H1 (cell line): ENCODE data around the gene SEPTIN5. TPM values are rescaled to one million over a fixed set of nuclear protein-coding genes. Genes with fewer than 3 reads are reported as not detected.

Experiments
- CTCF ChIA-PET: fragments of 300-600 bp; sonication (Branson Sonifier 250); formaldehyde crosslinking; loops from one replicate; lab custom pipeline; 2021; ENCODE audit not compliant: partially characterized antibody; lab: Charles Lee
- POLR2A ChIA-PET: fragments of 300-600 bp; sonication (Branson Sonifier 250); formaldehyde crosslinking; loops from one replicate; lab custom pipeline; 2021; ENCODE audit warnings: inconsistent platforms; ENCODE audit not compliant: partially characterized antibody; lab: Charles Lee
- DNase-seq, 2 experiments: peaks; one replicate each; pipeline versions ENCODE4 v3.0.0 to v3.0.0-alpha.2; 2010 to 2022; ENCODE audit warnings: low spot score in 2 of 2, low read depth in 1 of 2, mixed read lengths in 1 of 2
- FAIRE-seq: peaks from 2 replicates; lab custom pipeline; 2011; peaks lifted over from hg19 to GRCh38; lab: Jason Lieb, UNC
- H2AFZ ChIP-seq: 2 replicates; pipeline ENCODE4 v1.8.1; 2012; ENCODE audit warnings: low read length, inconsistent platforms
- H2AK5ac ChIP-seq: 2 replicates; pipeline ENCODE4 v1.6.1; 2013; ENCODE audit warnings: low read depth, low read length
- H2BK120ac ChIP-seq: replicated peaks from 2 replicates; pipeline ENCODE3; 2013; ENCODE audit warnings: low read depth, low read length, inconsistent platforms
- H2BK12ac ChIP-seq: 2 replicates; pipeline ENCODE4 v1.6.1; 2013; ENCODE audit warnings: low read depth, low read length
- H2BK15ac ChIP-seq: 2 replicates; pipeline ENCODE4 v1.6.1; 2013; ENCODE audit warnings: low read length
- H2BK20ac ChIP-seq: 2 replicates; pipeline ENCODE4 v1.6.1; 2013; ENCODE audit warnings: low read length
- H2BK5ac ChIP-seq: 2 replicates; pipeline ENCODE4 v1.6.1; 2013; ENCODE audit warnings: low read depth, low read length
- H3K14ac ChIP-seq: 2 replicates; pipeline ENCODE4 v1.6.1; 2013; ENCODE audit warnings: inconsistent platforms; ENCODE audit not compliant: insufficient read length
- H3K18ac ChIP-seq: 2 replicates; pipeline ENCODE4 v1.6.1; 2013; ENCODE audit warnings: low read length; ENCODE audit errors: extremely low read depth
- H3K23ac ChIP-seq: 2 replicates; pipeline ENCODE4 v1.6.1; 2013; ENCODE audit warnings: inconsistent platforms; ENCODE audit not compliant: insufficient read length
- H3K23me2 ChIP-seq: 2 replicates; pipeline ENCODE4 v1.6.1; 2013; ENCODE audit warnings: low read depth, low read length
- H3K27ac ChIP-seq: 2 replicates; pipeline ENCODE4 v1.6.1; 2011; ENCODE audit warnings: low read depth, low read length, inconsistent platforms
- H3K27me3 ChIP-seq, 4 experiments: replicated peaks in 1 of 4; 1 replicate in 1 of 4; 2 replicates in 3 of 4; pipeline versions ENCODE4 v1.6.1 to v1.8.1; 2011 to 2013; ENCODE audit warnings: low read length in 3 of 4, mild to moderate bottlenecking in 3 of 4, inconsistent platforms in 2 of 4, mixed read lengths in 2 of 4, moderate library complexity in 1 of 4; ENCODE audit not compliant: control insufficient read depth in 3 of 4, insufficient read depth in 3 of 4; ENCODE audit errors: extremely low read depth in 1 of 4
- H3K36me3 ChIP-seq, 4 experiments: 2 replicates each; pipeline versions ENCODE4 v1.6.1 to v1.8.1; 2011 to 2013; ENCODE audit warnings: mild to moderate bottlenecking in 4 of 4, low read length in 3 of 4, moderate library complexity in 2 of 4, control low read depth in 1 of 4, inconsistent platforms in 1 of 4; ENCODE audit not compliant: insufficient read depth in 4 of 4, control insufficient read depth in 2 of 4
- H3K4ac ChIP-seq: replicated peaks from 2 replicates; pipeline ENCODE3; 2013; ENCODE audit warnings: low read length, low read depth, mixed read lengths, inconsistent platforms; ENCODE audit not compliant: insufficient read length
- H3K4me1 ChIP-seq, 4 experiments: replicated peaks in 1 of 4; 1 replicate in 1 of 4; 2 replicates in 3 of 4; pipeline versions ENCODE4 v1.6.1 to v1.8.1; 2011 to 2013; ENCODE audit warnings: low read length in 3 of 4, inconsistent platforms in 2 of 4, mixed read lengths in 1 of 4; ENCODE audit not compliant: insufficient read depth in 4 of 4, control insufficient read depth in 3 of 4
- H3K4me2 ChIP-seq, 2 experiments: 2 replicates each; pipeline versions ENCODE4 v1.6.1 to v1.8.1; 2011 to 2013; ENCODE audit warnings: low read depth in 2 of 2, low read length in 2 of 2, control low read depth in 1 of 2, inconsistent platforms in 1 of 2, mild to moderate bottlenecking in 1 of 2; ENCODE audit not compliant: insufficient read depth in 1 of 2
- H3K4me3 ChIP-seq, 4 experiments: fragments of 200-600, 300-600 bp in 1 of 4; sonication (generic), shearing (Covaris generic), sonication (Bioruptor Twin) in 1 of 4; 2 replicates each; pipeline versions ENCODE4 v1.5.1 to v1.8.1; 2011 to 2016; ENCODE audit warnings: low read length in 4 of 4, low read depth in 3 of 4, control low read depth in 2 of 4, inconsistent platforms in 2 of 4, mild to moderate bottlenecking in 2 of 4, mixed read lengths in 1 of 4, moderate library complexity in 1 of 4; ENCODE audit not compliant: insufficient read depth in 2 of 4; ENCODE audit errors: extremely low read depth in 1 of 4
- H3K56ac ChIP-seq: replicated peaks from 2 replicates; pipeline ENCODE3; 2013; ENCODE audit warnings: low read depth, mild to moderate bottlenecking, mixed read lengths, low read length, inconsistent platforms; ENCODE audit not compliant: insufficient read length
- H3K79me1 ChIP-seq: 2 replicates; pipeline ENCODE4 v1.6.1; 2013; ENCODE audit warnings: low read depth, low read length, control low read depth
- H3K79me2 ChIP-seq, 2 experiments: 2 replicates each; pipeline versions ENCODE4 v1.6.1 to v1.8.1; 2012 to 2013; ENCODE audit warnings: low read length in 2 of 2, mild to moderate bottlenecking in 2 of 2, inconsistent platforms in 1 of 2; ENCODE audit not compliant: insufficient read depth in 2 of 2, control insufficient read depth in 1 of 2
- H3K9ac ChIP-seq, 4 experiments: replicated peaks in 1 of 4; 1 replicate in 1 of 4; 2 replicates in 3 of 4; pipeline versions ENCODE4 v1.6.1 to v1.8.1; 2011 to 2013; ENCODE audit warnings: low read depth in 3 of 4, low read length in 3 of 4, control low read depth in 2 of 4, mild to moderate bottlenecking in 2 of 4, moderate library complexity in 2 of 4, inconsistent platforms in 1 of 4; ENCODE audit errors: extremely low read depth in 1 of 4
- H3K9me3 ChIP-seq, 2 experiments: 2 replicates each; pipeline versions ENCODE4 v1.6.1 to v1.8.1; 2012 to 2013; ENCODE audit warnings: mild to moderate bottlenecking in 2 of 2, moderate library complexity in 2 of 2, control low read depth in 1 of 2, inconsistent platforms in 1 of 2, low read depth in 1 of 2, low read length in 1 of 2, mixed read lengths in 1 of 2; ENCODE audit not compliant: insufficient read depth in 2 of 2
- H4K20me1 ChIP-seq, 2 experiments: replicated peaks in 1 of 2; 2 replicates each; pipeline versions ENCODE3 to v1.8.1; 2011 to 2013; ENCODE audit warnings: inconsistent platforms in 2 of 2, low read length in 2 of 2, mild to moderate bottlenecking in 1 of 2; ENCODE audit not compliant: insufficient read depth in 2 of 2, control insufficient read depth in 1 of 2
- H4K5ac ChIP-seq: 2 replicates; pipeline ENCODE4 v1.6.1; 2013; ENCODE audit warnings: low read length, low read depth, mixed read lengths, inconsistent platforms; ENCODE audit not compliant: insufficient read length
- H4K8ac ChIP-seq: 2 replicates; pipeline ENCODE4 v1.8.0; 2013; ENCODE audit warnings: mild to moderate bottlenecking, moderate library complexity, low read length, inconsistent platforms; ENCODE audit not compliant: insufficient read depth; ENCODE audit errors: extremely low read depth
- H4K91ac ChIP-seq: replicated peaks from 2 replicates; pipeline ENCODE3; 2013; ENCODE audit warnings: low read length, mixed read lengths, inconsistent platforms; ENCODE audit not compliant: insufficient read length
- ATF2 ChIP-seq: IDR thresholded peaks from 2 replicates; pipeline ENCODE4 v1.6.1; 2012; ENCODE audit warnings: low read length, inconsistent platforms
- ATF3 ChIP-seq: IDR thresholded peaks from 2 replicates; pipeline ENCODE4 v1.6.1; 2011; ENCODE audit warnings: low read depth, mild to moderate bottlenecking, low read length; ENCODE audit not compliant: insufficient read depth
- EGR1 ChIP-seq: IDR thresholded peaks from 2 replicates; pipeline ENCODE4 v1.6.1; 2011; ENCODE audit warnings: low read depth, low read length, borderline replicate concordance
- POU5F1 ChIP-seq: IDR thresholded peaks from 2 replicates; pipeline ENCODE4 v1.6.1; 2011; ENCODE audit warnings: low read depth, mild to moderate bottlenecking, low read length, moderate library complexity
- RXRA ChIP-seq: IDR thresholded peaks from 2 replicates; pipeline ENCODE4 v1.6.1; 2011; ENCODE audit warnings: low read depth, mild to moderate bottlenecking, low read length, moderate library complexity; ENCODE audit not compliant: insufficient read depth
- SP2 ChIP-seq: IDR thresholded peaks from 2 replicates; pipeline ENCODE4 v1.6.1; 2012; ENCODE audit warnings: mild to moderate bottlenecking, low read length, inconsistent platforms
- WGBS, 2 experiments: shearing (Covaris generic) in 1 of 2; methylation state at CpG; one replicate each; pipeline versions ENCODE4 v1.1.6 to v1.1.7; 2013 to 2015; ENCODE audit warnings: low lambda C conversion rate in 2 of 2, mixed read lengths in 2 of 2, inconsistent platforms in 1 of 2, low coverage in 1 of 2, missing lambda C conversion rate in 1 of 2; ENCODE audit not compliant: insufficient replicate concordance in 2 of 2, insufficient coverage in 1 of 2, insufficient read length in 1 of 2; ENCODE audit errors: extremely low coverage in 1 of 2, missing lambda C conversion rate in 1 of 2; 5-methylcytosine and 5-hydroxymethylcytosine counted together
- polyA plus RNA-seq, 7 experiments: library from polyadenylated mRNA; depleted of rRNA in 3 of 7; stranded (reverse) in 5 of 7; unstranded in 2 of 7; fragments of >200 nt in 5 of 7; fragments of 200-250 nt in 2 of 7; gene quantifications; 1 replicate in 5 of 7; 2 replicates in 1 of 7; 4 replicates in 1 of 7; pipeline versions ENCODE4 v1.2.1 to v1.2.3, GENCODE V29; 2011 to 2013; ENCODE audit warnings: missing spikeins in 2 of 7, mixed read lengths in 2 of 7
- total RNA-seq: library from RNA; stranded (reverse); fragmentation: NEBNext Ultra II Directional; extraction: Animal tissue kit (Norgen Biotek cat#: 25700); gene quantifications from 2 replicates; pipeline ENCODE4 v1.2.1, GENCODE V29; 2021

The SEPTIN5 gene
- total and polyA plus RNA-seq, 2 of the 8 experiments (the other 6 are each of a cell fraction or from before 2014, with no cell fraction given) = 6.0 to 8.6 TPM

GRCh38 chr22:19709063-19709769 is 5.1 kb upstream of the SEPTIN5 start:
- Histone ChIP-seq H3K4me2 (no peak overlapping the region), H4K5ac (no peak overlapping the region), H3K4ac (no peak overlapping the region), H2AFZ (no peak overlapping the region), H2BK15ac (peak overlapping the region; percentile 55; the same call in 1 of the 2 replicates), H3K14ac (no peak overlapping the region), H3K27me3 (peaks cover 0 to 22% (median 18%) of the 10 kb centered on the region in 4 experiments; a peak in 6 of 7 replicates), H3K4me3 (no peak overlapping the region), H4K8ac (no peak overlapping the region), H2BK5ac (no peak overlapping the region; the same call in 1 of the 2 replicates), H3K23me2 (no peaks in the 10 kb centered on the region; the same call in 1 of the 2 replicates), H3K79me1 (no peaks in the 10 kb centered on the region; the same call in 1 of the 2 replicates), H2BK120ac (no peak overlapping the region), H2AK5ac (peak overlapping the region; percentile 15; the same call in 1 of the 2 replicates), H2BK20ac (no peak overlapping the region), H3K79me2 (no peaks in the 10 kb centered on the region), H4K20me1 (no peaks in the 10 kb centered on the region), H3K23ac (no peak overlapping the region), H3K36me3 (no peaks in the 10 kb centered on the region), H3K9ac (no peak overlapping the region), H3K18ac (peak overlapping the region; percentile 38; the same call in 1 of the 2 replicates), H3K27ac (no peak overlapping the region), H3K4me1 (peaks cover 0 to 21% (median 15%) of the 10 kb centered on the region in 4 experiments; a peak in 6 of 7 replicates), H3K9me3 (no peaks in the 10 kb centered on the region), H3K56ac (no peak overlapping the region), H2BK12ac (peak overlapping the region; percentile 89; the same call in 1 of the 2 replicates), H4K91ac (peak overlapping the region; percentile 59)
- ChIA-PET CTCF (interaction anchor here (0.5 to 5.3 kb wide), 15 partner anchors 8 to 254 kb away, joined by 3 to 50 read pairs (median 4); partner anchors contain the start of gene GP1BB), POLR2A (interaction anchor here (1.1 kb wide), 1 partner anchor 21 kb away, joined by 3 read pairs; no protein-coding TSS in a partner anchor)
- DNase-seq = no peak
- FAIRE-seq = no peak
- 91% methylated on average over 19 of the region's 19 CpGs; no CpG with 5 or more reads in 1 of the 2 experiments for WGBS, 2 experiments
- no peak for TF ChIP-seq POU5F1
- no peak for TF ChIP-seq EGR1
- TF ChIP-seq SP2 = no peak
- no peak for TF ChIP-seq RXRA
- no peak for TF ChIP-seq ATF2
- TF ChIP-seq ATF3 = no peak
